HepG2 (cell line): Measurements from ENCODE around the gene TST. TPM values are rescaled to one million over a fixed set of nuclear protein-coding genes. Genes with fewer than 3 reads are reported as not detected.
A peak's percentile ranks its signal among the peaks of the same experiment; 100 is the strongest.

Experiments
- CAMTA2 ChIP-seq: sonication (generic); formaldehyde crosslinking; IDR thresholded peaks from 2 replicates; pipeline ENCODE4 v1.4.0; 2020; ENCODE audit warnings: mild to moderate bottlenecking, missing genetic modification reagents, borderline replicate concordance
- CBX5 ChIP-seq: sonication (generic); formaldehyde crosslinking; IDR thresholded peaks from 2 replicates; pipeline ENCODE4 v1.4.0; 2020; ENCODE audit warnings: missing genetic modification reagents, borderline replicate concordance
- CEBPG ChIP-seq: IDR thresholded peaks from 2 replicates; pipeline ENCODE4 v1.6.1; 2016
- DMTF1 ChIP-seq: sonication (generic); formaldehyde crosslinking; IDR thresholded peaks from 2 replicates; pipeline ENCODE4 v1.4.0; 2020; ENCODE audit warnings: mild to moderate bottlenecking, missing genetic modification reagents
- ELF3 ChIP-seq: IDR thresholded peaks from 2 replicates; pipeline ENCODE4 v1.6.1; 2016; ENCODE audit warnings: missing genetic modification reagents, missing compliant biosample characterization
- HMGXB4 ChIP-seq, 2 experiments: sonication (generic) in 1 of 2; formaldehyde crosslinking in 1 of 2; IDR thresholded peaks; 2 replicates each; pipeline versions ENCODE4 v1.4.0 to v1.6.1; 2018 to 2020; ENCODE audit warnings: missing genetic modification reagents in 2 of 2, borderline replicate concordance in 1 of 2, low read depth in 1 of 2, mild to moderate bottlenecking in 1 of 2, missing biosample characterization in 1 of 2
- KDM4B ChIP-seq: sonication (generic); formaldehyde crosslinking; IDR thresholded peaks from 2 replicates; pipeline ENCODE4 v1.4.0; 2020; ENCODE audit warnings: missing genetic modification reagents
- MAX ChIP-seq: IDR thresholded peaks from 2 replicates; pipeline ENCODE4 v1.6.1; 2012; ENCODE audit warnings: inconsistent platforms
- MTF1 ChIP-seq: sonication (generic); formaldehyde crosslinking; IDR thresholded peaks from 2 replicates; pipeline ENCODE4 v1.5.0; 2020; ENCODE audit warnings: missing genetic modification reagents
- POLR2AphosphoS2 ChIP-seq: IDR thresholded peaks from 2 replicates; pipeline ENCODE4 v1.6.1; 2011; ENCODE audit warnings: low read depth, low read length, improper control_type of control experiment
- THAP8 ChIP-seq: sonication (generic); formaldehyde crosslinking; IDR thresholded peaks from 2 replicates; pipeline ENCODE4 v1.5.1; 2020; ENCODE audit warnings: missing genetic modification reagents, mild to moderate bottlenecking, borderline replicate concordance
- TP53 ChIP-seq: sonication (generic); formaldehyde crosslinking; conservative IDR thresholded peaks from 2 replicates; pipeline ENCODE4 v1.4.0; 2020; ENCODE audit warnings: missing genetic modification reagents
- ZBTB2 ChIP-seq: sonication (generic); formaldehyde crosslinking; IDR thresholded peaks from 2 replicates; pipeline ENCODE4 v1.8.0; 2022; ENCODE audit warnings: low read depth, missing genetic modification reagents
- ZNF143 ChIP-seq: sonication (generic); formaldehyde crosslinking; IDR thresholded peaks from 2 replicates; pipeline ENCODE4 v1.4.0; 2020; ENCODE audit warnings: missing genetic modification reagents
- ZNF34 ChIP-seq: sonication (generic); formaldehyde crosslinking; IDR thresholded peaks from 2 replicates; pipeline ENCODE4 v1.4.0; 2020; ENCODE audit warnings: mild to moderate bottlenecking, missing genetic modification reagents, borderline replicate concordance
- ZNF343 ChIP-seq: sonication (generic); formaldehyde crosslinking; IDR thresholded peaks from 2 replicates; pipeline ENCODE4 v1.4.0; 2020; ENCODE audit warnings: mild to moderate bottlenecking, missing genetic modification reagents
- ZNF367 ChIP-seq: sonication (generic); formaldehyde crosslinking; IDR thresholded peaks from 2 replicates; pipeline ENCODE4 v1.4.0; 2020; ENCODE audit warnings: missing genetic modification reagents, borderline replicate concordance
- ZNF44 ChIP-seq: sonication (generic); formaldehyde crosslinking; IDR thresholded peaks from 2 replicates; pipeline ENCODE4 v1.5.1; 2020; ENCODE audit warnings: mild to moderate bottlenecking, missing genetic modification reagents
- ZNF784 ChIP-seq: sonication (generic); formaldehyde crosslinking; IDR thresholded peaks from 2 replicates; pipeline ENCODE4 v1.5.1; 2020; ENCODE audit warnings: missing genetic modification reagents, mild to moderate bottlenecking, borderline replicate concordance
- polyA plus RNA-seq, 8 experiments: library from polyadenylated mRNA; depleted of rRNA in 3 of 8; stranded (reverse) in 7 of 8; unstranded in 1 of 8; fragments of >200 nt; fragmentation: Illumina TruSeq in 4 of 8; extraction: Trizol in 4 of 8; gene quantifications; 2 replicates each; pipeline versions ENCODE4 v1.2.1 to v1.2.3, GENCODE V29; 2011 to 2016; ENCODE audit warnings: low read depth in 4 of 8, missing spikeins in 1 of 8, mixed read lengths in 1 of 8; ENCODE audit not compliant: insufficient read depth in 1 of 8
- total RNA-seq, 5 experiments: library from RNA; depleted of rRNA; stranded (reverse); fragments of >200 nt; fragmentation: Illumina TruSeq; extraction: Trizol; gene quantifications; 2 replicates each; pipeline ENCODE4 v1.2.3, GENCODE V29; 2016; ENCODE audit warnings: low read depth in 1 of 5

The TST gene
- total and polyA plus RNA-seq, 2 of the 13 experiments (the other 11 are each of a cell fraction or from before 2014, with no cell fraction given): 44.6 to 63.6 TPM

GRCh38 chr22:37033605-37034430 is 14.6 kb upstream of the TST start (continued):
- TF ChIP-seq ZBTB2 (CRISPR knock-in tag) (no peak), DMTF1 (CRISPR knock-in tag) (no peak), ZNF343 (CRISPR knock-in tag) (no peak), THAP8 (CRISPR knock-in tag) (no peak), HMGXB4 (CRISPR knock-in tag; IDR thresholded peaks at IDR 0.05; ENCODE audit: borderline replicate concordance in 1 of 2, low read depth in 1 of 2) (no peak; a peak in 2 of 4 replicates), CBX5 (CRISPR knock-in tag) (peak; percentile 30; the same call in 1 of the 2 replicates), ZNF44 (CRISPR knock-in tag) (no peak), ZNF367 (CRISPR knock-in tag) (no peak), POLR2AphosphoS2 (no peak), MAX (peak; percentile 71), ZNF784 (no peak), CAMTA2 (0 out of 2 replicates have a peak, but pooled peaks have one; percentile 34), KDM4B (CRISPR knock-in tag) (no peak), ELF3 (peak; percentile 59; the same call in 1 of the 2 replicates), TP53 (CRISPR knock-in tag) (no peak), CEBPG (CRISPR knock-in tag) (peak; percentile 57), MTF1 (CRISPR knock-in tag) (no peak), ZNF143 (CRISPR knock-in tag) (no peak), ZNF34 (CRISPR knock-in tag) (no peak)
